K562 (cell line): Measurements from ENCODE around the gene SND1. TPM values are rescaled to one million over a fixed set of nuclear protein-coding genes. Genes with fewer than 3 reads are reported as not detected.

Experiments used
- ATAC-seq: fragments of 200-7000 bp; cut with Tn5 transposase; 3 replicates; pipeline ENCODE4 v1.9.1; 2020; ENCODE audit warnings: moderate library complexity
- BruUV-seq: library from RNA; stranded (reverse); fragments of 400-500 nt; replicated peaks from 2 replicates; lab custom pipeline; 2021; lab: Mats Ljungman, UMichigan
- CTCF ChIA-PET: fragments of 300-600 bp; formaldehyde crosslinking; extraction: SDS; loops from one replicate; lab custom pipeline; 2021; ENCODE audit warnings: low intra/inter-chr PET ratio; lab: Yijun Ruan, JAX
- POLR2A ChIA-PET: fragments of 300-600, 350-650 bp; sonication (Branson Sonifier 250); formaldehyde crosslinking; extraction: SDS; loops from one replicate; lab custom pipeline; 2021; ENCODE audit warnings: antibody characterized with exemption, inconsistent platforms; lab: Yijun Ruan, JAX
- DNase-seq, 4 experiments: peaks; one replicate each; pipeline versions ENCODE4 v3.0.0 to v3.0.0-alpha.2; 2011 to 2018; ENCODE audit warnings: low spot score in 3 of 4, mixed read lengths in 3 of 4; ENCODE audit errors: extremely low read depth in 1 of 4
- FAIRE-seq: peaks from 2 replicates; lab custom pipeline; 2011; peaks lifted over from hg19 to GRCh38; lab: Jason Lieb, UNC
- H2AFZ ChIP-seq: 2 replicates; pipeline ENCODE4 v1.6.0; 2011; ENCODE audit warnings: low read depth, low read length, control low read depth, inconsistent platforms
- H3K27ac ChIP-seq: fragments of 200-600 bp; 3 replicates; pipeline ENCODE4 v1.8.0; 2011; ENCODE audit warnings: low read depth, mild to moderate bottlenecking, control low read depth, inconsistent platforms, low read length, moderate library complexity, mixed read lengths; ENCODE audit errors: extremely low read depth
- H3K27me3 ChIP-seq, 2 experiments: fragments of 300-600 bp in 1 of 2; 2 replicates in 1 of 2; 3 replicates in 1 of 2; pipeline versions ENCODE4 v1.6.0 to v1.8.0; 2011; ENCODE audit warnings: inconsistent platforms in 2 of 2, low read length in 2 of 2, mild to moderate bottlenecking in 1 of 2, mixed read lengths in 1 of 2, moderate library complexity in 1 of 2; ENCODE audit not compliant: control insufficient read depth in 2 of 2, insufficient read depth in 2 of 2
- H3K36me3 ChIP-seq: fragments of 300-600 bp; 3 replicates; pipeline ENCODE4 v1.8.0; 2011; ENCODE audit warnings: mild to moderate bottlenecking, low read length, inconsistent platforms; ENCODE audit not compliant: control insufficient read depth, insufficient read depth
- H3K4me1 ChIP-seq, 2 experiments: fragments of 200-600 bp in 1 of 2; replicated peaks in 1 of 2; 2 replicates in 1 of 2; 3 replicates in 1 of 2; pipeline versions ENCODE4 v1.5.1 to v1.8.0; 2011; ENCODE audit warnings: inconsistent platforms in 2 of 2, low read length in 2 of 2, mild to moderate bottlenecking in 1 of 2, mixed read lengths in 1 of 2, moderate library complexity in 1 of 2; ENCODE audit not compliant: control insufficient read depth in 2 of 2, insufficient read depth in 2 of 2
- H3K4me2 ChIP-seq: 2 replicates; pipeline ENCODE4 v1.6.1; 2011; ENCODE audit warnings: low read length, control low read depth, inconsistent platforms, mixed read lengths; ENCODE audit not compliant: insufficient read depth
- H3K4me3 ChIP-seq: fragments of 200-600 bp; sonication (generic), shearing (Covaris generic); 2 replicates; pipeline ENCODE4 v1.5.1; 2016; ENCODE audit warnings: control low read depth, inconsistent platforms
- H3K79me2 ChIP-seq: fragments of 200-600 bp; 3 replicates; pipeline ENCODE4 v1.8.0; 2011; ENCODE audit warnings: low read length, inconsistent platforms; ENCODE audit not compliant: control insufficient read depth, insufficient read depth
- H3K9ac ChIP-seq, 2 experiments: 2 replicates each; pipeline versions ENCODE4 v1.6.0 to v1.6.1; 2011; ENCODE audit warnings: low read depth in 2 of 2, low read length in 2 of 2, control low read depth in 1 of 2, inconsistent platforms in 1 of 2, mild to moderate bottlenecking in 1 of 2, mixed read lengths in 1 of 2; ENCODE audit not compliant: insufficient read depth in 1 of 2
- H3K9me1 ChIP-seq: one replicate; pipeline ENCODE4 v1.6.0; 2011; ENCODE audit warnings: inconsistent platforms, mild to moderate bottlenecking, low read length, moderate library complexity; ENCODE audit not compliant: control insufficient read depth, insufficient read depth
- H3K9me3 ChIP-seq: replicated peaks from 2 replicates; pipeline ENCODE4 v1.5.1; 2011; ENCODE audit warnings: low read depth, low read length, inconsistent platforms; ENCODE audit not compliant: control insufficient read depth, insufficient read depth
- H4K20me1 ChIP-seq: replicated peaks from 2 replicates; pipeline ENCODE4 v1.6.1; 2011; ENCODE audit warnings: low read length, inconsistent platforms, mixed read lengths; ENCODE audit not compliant: control insufficient read depth, insufficient read depth
- CBFA2T2 ChIP-seq: fragments of 450-650 bp; conservative IDR thresholded peaks from 2 replicates; pipeline ENCODE4 v1.6.1; 2017; ENCODE audit warnings: mild to moderate bottlenecking
- CBFA2T3 ChIP-seq: fragments of 450-650 bp; IDR thresholded peaks from 2 replicates; pipeline ENCODE4 v1.6.1; 2017
- CBFB ChIP-seq: sonication (generic); formaldehyde crosslinking; IDR thresholded peaks from 2 replicates; pipeline ENCODE4 v1.4.0; 2020; ENCODE audit warnings: mild to moderate bottlenecking, missing genetic modification reagents
- CTCF ChIP-seq, 3 experiments: IDR thresholded peaks in 2 of 3; conservative IDR thresholded peaks in 1 of 3; 2 replicates each; pipeline ENCODE4 v1.5.1; 2011 to 2012; ENCODE audit warnings: low read length in 3 of 3, mild to moderate bottlenecking in 3 of 3, control low read depth in 2 of 3, improper control_type of control experiment in 1 of 3, inconsistent platforms in 1 of 3, low read depth in 1 of 3, mixed read lengths in 1 of 3, moderate library complexity in 1 of 3; ENCODE audit not compliant: insufficient read depth in 2 of 3
- FOXK2 ChIP-seq, 2 experiments: fragments of 450-650 bp; IDR thresholded peaks in 1 of 2; conservative IDR thresholded peaks in 1 of 2; 2 replicates each; pipeline ENCODE4 v1.6.1; 2016; ENCODE audit warnings: low read depth in 2 of 2, mild to moderate bottlenecking in 1 of 2
- FOXP1 ChIP-seq: sonication (generic); formaldehyde crosslinking; IDR thresholded peaks from 2 replicates; pipeline ENCODE4 v1.8.0; 2022; ENCODE audit warnings: mild to moderate bottlenecking, missing genetic modification reagents
- ID3 ChIP-seq, 2 experiments: fragments of 250-450 bp in 1 of 2; fragments of 450-650 bp in 1 of 2; sonication (Bioruptor Pico) in 1 of 2; IDR thresholded peaks; 2 replicates each; pipeline versions ENCODE4 v1.6.1 to v1.8.0; 2016 to 2021; ENCODE audit warnings: mild to moderate bottlenecking in 2 of 2, moderate library complexity in 2 of 2, missing compliant biosample characterization in 1 of 2, missing genetic modification characterization in 1 of 2
- JUNB ChIP-seq: fragments of 450-650 bp; formaldehyde crosslinking; conservative IDR thresholded peaks from 2 replicates; pipeline ENCODE4 v1.4.0; 2020; ENCODE audit warnings: mild to moderate bottlenecking
- MLLT1 ChIP-seq, 2 experiments: fragments of 450-650 bp; IDR thresholded peaks; 2 replicates each; pipeline ENCODE4 v1.6.1; 2016
- NFXL1 ChIP-seq: fragments of 450-650 bp; formaldehyde crosslinking; IDR thresholded peaks from 2 replicates; pipeline ENCODE4 v1.4.0; 2021; ENCODE audit warnings: mild to moderate bottlenecking
- POLR2AphosphoS5 ChIP-seq: IDR thresholded peaks from 2 replicates; pipeline ENCODE4 v1.6.1; 2011; ENCODE audit warnings: mild to moderate bottlenecking, low read depth, low read length, moderate library complexity; ENCODE audit not compliant: control insufficient read depth, insufficient read depth
- SMAD4 ChIP-seq: fragments of 250-450 bp; sonication (Bioruptor Pico); conservative IDR thresholded peaks from 2 replicates; pipeline ENCODE4 v1.8.0; 2021; ENCODE audit warnings: inconsistent platforms, mild to moderate bottlenecking, moderate library complexity
- XRCC3 ChIP-seq: fragments of 450-650 bp; IDR thresholded peaks from 2 replicates; pipeline ENCODE4 v1.6.1; 2017; ENCODE audit warnings: mild to moderate bottlenecking, moderate library complexity
- ZFP91 ChIP-seq: sonication (generic); formaldehyde crosslinking; IDR thresholded peaks from 2 replicates; pipeline ENCODE4 v1.8.0; 2022; ENCODE audit warnings: mild to moderate bottlenecking, missing genetic modification reagents
- ZNF24 ChIP-seq: fragments of 450-650 bp; IDR thresholded peaks from 2 replicates; pipeline ENCODE4 v1.6.1; 2016
- ZNF76 ChIP-seq: fragments of 250-450 bp; sonication (Bioruptor Pico); IDR thresholded peaks from 2 replicates; pipeline ENCODE4 v1.4.0; 2020; ENCODE audit warnings: mild to moderate bottlenecking, moderate library complexity, borderline replicate concordance
- WGBS: fragments of 100-300 bp; shearing (Covaris generic); methylation state at CpG from one replicate; pipeline ENCODE4 v1.1.6; 2016; ENCODE audit warnings: low coverage, mixed read lengths; ENCODE audit not compliant: insufficient coverage; ENCODE audit errors: missing lambda C conversion rate; 5-methylcytosine and 5-hydroxymethylcytosine counted together
- in situ Hi-C: fragments of 300-500 bp; cut with MboI; formaldehyde crosslinking; loops from 4 replicates; pipeline ENCODE4 v1.15.0; 2018; ENCODE audit warnings: inconsistent platforms, mixed read lengths
- intact Hi-C: fragments of 100-400 bp; cut with micrococcal nuclease; formaldehyde crosslinking; loops from 2 replicates; pipeline ENCODE4 v1.14.2; 2022
- polyA plus RNA-seq, 8 experiments: library from polyadenylated mRNA; depleted of rRNA in 4 of 8; stranded (reverse) in 5 of 8; unstranded in 3 of 8; fragments of >200 nt; fragmentation: Nextera tagmentation in 2 of 8; fragmentation: Illumina TruSeq in 1 of 8; extraction: Ambion mirVana in 2 of 8; extraction: Trizol in 1 of 8; gene quantifications; 2 replicates each; pipeline versions ENCODE4 v1.2.1 to v1.2.3, GENCODE V29; 2011 to 2014; ENCODE audit warnings: inconsistent platforms in 1 of 8, missing spikeins in 1 of 8
- total RNA-seq, 7 experiments: library from RNA; depleted of rRNA in 6 of 7; stranded (reverse); fragments of >200 nt in 6 of 7; fragmentation: Illumina TruSeq in 2 of 7; extraction: Trizol in 2 of 7; gene quantifications; 2 replicates each; pipeline versions ENCODE4 v1.2.1 to v1.2.3, GENCODE V29; 2011 to 2021; ENCODE audit warnings: low replicate concordance in 1 of 7

The SND1 gene
- total and polyA plus RNA-seq, 9 of the 15 experiments (the other 6 are each of a cell fraction or from before 2014, with no cell fraction given): 46.5 to 307 (median 191) TPM

GRCh38 chr7:127894588-127894987, 242.6 kb downstream of the SND1 start:
- Histone ChIP-seq H3K27me3 (no peaks in the 10 kb centered on the region), H3K9me1 (peaks cover 15% of the 10 kb centered on the region), H3K4me1 (peaks cover 42 to 75% of the 10 kb centered on the region in 2 experiments), H3K4me3 (no peak overlapping the region), H3K36me3 (peaks cover 67% of the 10 kb centered on the region), H2AFZ (no peak overlapping the region), H3K27ac (no peak overlapping the region), H4K20me1 (peaks cover 17% of the 10 kb centered on the region), H3K4me2 (no peak overlapping the region), H3K79me2 (peaks cover 64% of the 10 kb centered on the region), H3K9ac (no peak overlapping the region), H3K9me3 (no peaks in the 10 kb centered on the region)
- DNase-seq (peak in 1 of 4 experiments; percentile 32), FAIRE-seq (no peak), ATAC-seq (no peak)
- POLR2A ChIA-PET: interaction anchor here (1.9 kb wide), 1 partner anchor 14 kb away, joined by 5 read pairs; no protein-coding TSS in a partner anchor
- intact Hi-C loops (loop anchor here (5.0 kb wide), 3 partner anchors 93 to 242 kb away; partner anchors contain the start of gene SND1), in situ Hi-C loops (no loop called here)
- BruUV-seq: no TSS peak
- whole genome bisulfite sequencing: 72% methylated on average over 2 of the region's 2 CpGs
- CTCF ChIA-PET: no interaction called here
- TF ChIP-seq XRCC3: no peak
- TF ChIP-seq JUNB (CRISPR knock-in tag): no peak
- no peak for TF ChIP-seq NFXL1 (CRISPR knock-in tag)
- TF ChIP-seq POLR2AphosphoS5: no peak
- peak; percentile 46 for TF ChIP-seq CBFA2T2
- TF ChIP-seq CBFA2T3: peak; percentile 70
- TF ChIP-seq ZFP91 (CRISPR knock-in tag): no peak
- TF ChIP-seq FOXP1 (CRISPR knock-in tag): no peak
- TF ChIP-seq MLLT1 (IDR thresholded peaks at IDR 0.05): no peak
- no peak for TF ChIP-seq CBFB
- TF ChIP-seq CTCF (IDR thresholded peaks at IDR 0.05 in 2 of 3, conservative IDR thresholded peaks at IDR 0.05 in 1 of 3; ENCODE audit: insufficient read depth in 2 of 3, low read depth in 1 of 3, low read length in 3 of 3): no peak
- no peak for TF ChIP-seq ZNF76 (CRISPR knock-in tag)
- peak; percentile 65; the same call in 1 of the 2 replicates for TF ChIP-seq ZNF24
- TF ChIP-seq SMAD4 (CRISPR knock-in tag): no peak
- TF ChIP-seq ID3 (CRISPR knock-in tag; IDR thresholded peaks at IDR 0.05): no peak
- no peak for TF ChIP-seq ID3 (tag; IDR thresholded peaks at IDR 0.05)
- no peak for TF ChIP-seq FOXK2 (conservative IDR thresholded peaks at IDR 0.05 in 1 of 2, IDR thresholded peaks at IDR 0.05 in 1 of 2; ENCODE audit: low read depth in 2 of 2)
